Pancreas (tissue), 10 donors: Measurements from ENCODE around the gene RNF40. TPM values are rescaled to one million over a fixed set of nuclear protein-coding genes. Genes with fewer than 3 reads are reported as not detected.
A peak's percentile ranks its signal among the peaks of the same experiment; 100 is the strongest.

Source experiments
- ATAC-seq, 4 donors: fragments of 200-7000 bp; cut with Tn5 transposase; one replicate each; pipeline versions ENCODE4 v1.8.0 to v1.9.1; 2020; ENCODE audit warnings: mild to moderate bottlenecking in 4 of 4, moderate library complexity in 4 of 4
- DNase-seq, 6 donors: peaks; one replicate each; pipeline ENCODE4 v3.0.0-alpha.2; 2020
- FAIRE-seq: peaks from 2 replicates; lab custom pipeline; 2012; peaks lifted over from hg19 to GRCh38; lab: Jason Lieb, UNC
- H3K27ac ChIP-seq, 4 donors: fragments of 200-600 bp; sonication (generic); 1 replicate in 3 of 4; 2 replicates in 1 of 4; pipeline versions ENCODE4 v1.5.0 to v1.8.0; 2020
- H3K27me3 ChIP-seq, 4 donors: fragments of 200-600 bp; one replicate each; pipeline ENCODE4 v1.8.0; 2021
- H3K36me3 ChIP-seq, 3 donors: fragments of 200-600 bp; sonication (generic) in 1 of 3; one replicate each; pipeline versions ENCODE4 v1.5.0 to v1.8.0; 2020 to 2021
- H3K4me1 ChIP-seq, 3 donors: fragments of 200-600 bp; one replicate each; pipeline ENCODE4 v1.8.0; 2021
- H3K4me3 ChIP-seq, 4 donors: fragments of 200-600 bp; sonication (generic) in 2 of 4; one replicate each; pipeline versions ENCODE4 v1.5.0 to v1.8.0; 2020 to 2021
- H3K9me3 ChIP-seq, 4 donors: fragments of 200-600 bp; one replicate each; pipeline ENCODE4 v1.8.0; 2021
- WGBS, 2 donors: extraction: QIAGEN DNeasy Blood & Tissue Kit; methylation state at CpG; one replicate each; pipeline ENCODE4 v1.1.7; 2013; 5-methylcytosine and 5-hydroxymethylcytosine counted together
- intact Hi-C, 3 donors: fragments of 100-400 bp; cut with DNase I; formaldehyde crosslinking; loops; one replicate each; pipeline versions ENCODE4 v1.11.1 to v1.14.2; 2022
- polyA plus RNA-seq, 2 donors: library from polyadenylated mRNA; stranded (reverse); fragments of 200-250 nt; gene quantifications; one replicate each; pipeline ENCODE4 v1.2.3, GENCODE V29; 2013
- total RNA-seq, 6 donors: library from RNA; stranded (reverse); fragmentation: NEBNext Ultra II Directional in 4 of 6; extraction: Animal tissue kit (Norgen Biotek cat#: 25700) in 4 of 6; gene quantifications; one replicate each; pipeline versions ENCODE4 v1.2.1 to v1.2.4, GENCODE V29; 2021 to 2023
- TF ChIP-seq, protein P1 (sequence below), 4 donors: fragments of 200-600 bp; sonication (generic) in 3 of 4; IDR thresholded peaks; one replicate each; pipeline versions ENCODE4 v1.5.0 to v1.8.0; 2021; ENCODE audit warnings: antibody characterized with exemption in 4 of 4
- donor health status: healthy with polysubstance abuse.
- donor health status: DM: no; HTN: no; CAD: no; lungs with moderate emphysema.
- donor health status: DM: no; HTN: no; CAD: no.
- donor health status: control.
- donor health status: control.
- donor health status: Bipolar disorder and iron deficiency.
- donor health status: DM: yes; HTN: yes; CAD: no.
- donor health status: DM: no; HTN: no; CAD: no.
- donor health status: DM: no; HTN: no; CAD: no.
- donor health status: DM: yes; HTN: yes; CAD: no.

Gene RNF40
- total and polyA plus RNA-seq, 8 donors, result 37.7 to 68.4 (median 42.5) TPM

GRCh38 chr16:30740364-30741251 is 21.5 kb upstream of the RNF40 start:
- Histone ChIP-seq H3K4me3 (peak overlapping the region in 1 of 4 donors; percentile 28), H3K36me3 (peaks cover 9 to 38% (median 30%) of the 10 kb centered on the region in 3 donors), H3K9me3 (no peaks in the 10 kb centered on the region), H3K27me3 (no peaks in the 10 kb centered on the region), H3K27ac (peak overlapping the region; percentile 57 to 91 (median 72)), H3K4me1 (peaks cover 12 to 25% (median 16%) of the 10 kb centered on the region in 3 donors)
- DNase-seq, result peak; percentile 83 to 94 (median 91)
- intact Hi-C loops, result no loop called here
- WGBS, 2 donors, result 14 to 17% methylated on average over 8 of the region's 8 CpGs
- ATAC-seq, result peak; percentile 89 to 91 (median 91)
- TF ChIP-seq, protein P1, sequence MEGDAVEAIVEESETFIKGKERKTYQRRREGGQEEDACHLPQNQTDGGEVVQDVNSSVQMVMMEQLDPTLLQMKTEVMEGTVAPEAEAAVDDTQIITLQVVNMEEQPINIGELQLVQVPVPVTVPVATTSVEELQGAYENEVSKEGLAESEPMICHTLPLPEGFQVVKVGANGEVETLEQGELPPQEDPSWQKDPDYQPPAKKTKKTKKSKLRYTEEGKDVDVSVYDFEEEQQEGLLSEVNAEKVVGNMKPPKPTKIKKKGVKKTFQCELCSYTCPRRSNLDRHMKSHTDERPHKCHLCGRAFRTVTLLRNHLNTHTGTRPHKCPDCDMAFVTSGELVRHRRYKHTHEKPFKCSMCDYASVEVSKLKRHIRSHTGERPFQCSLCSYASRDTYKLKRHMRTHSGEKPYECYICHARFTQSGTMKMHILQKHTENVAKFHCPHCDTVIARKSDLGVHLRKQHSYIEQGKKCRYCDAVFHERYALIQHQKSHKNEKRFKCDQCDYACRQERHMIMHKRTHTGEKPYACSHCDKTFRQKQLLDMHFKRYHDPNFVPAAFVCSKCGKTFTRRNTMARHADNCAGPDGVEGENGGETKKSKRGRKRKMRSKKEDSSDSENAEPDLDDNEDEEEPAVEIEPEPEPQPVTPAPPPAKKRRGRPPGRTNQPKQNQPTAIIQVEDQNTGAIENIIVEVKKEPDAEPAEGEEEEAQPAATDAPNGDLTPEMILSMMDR (IDR thresholded peaks at IDR 0.05), result no peak
- no peak for FAIRE-seq

- H3K4me3 ChIP-seq, result peak overlapping the region in 1 of 4 donors; percentile 28
- H3K27me3 ChIP-seq, result no peaks in the 10 kb centered on the region
- H3K9me3 ChIP-seq, result no peaks in the 10 kb centered on the region
- 74 to 81% methylated on average over 6 of the region's 6 CpGs for WGBS, 2 donors
- peaks cover 12 to 26% (median 16%) of the 10 kb centered on the region in 3 donors for H3K4me1 ChIP-seq
- DNase-seq (peak in 4 of 6 donors; percentile 53 to 69 (median 63)), ATAC-seq (peak; percentile 62 to 83 (median 76)), FAIRE-seq (no peak)
- H3K27ac ChIP-seq, result peak overlapping the region; percentile 57 to 91 (median 72)
- H3K36me3 ChIP-seq, result peaks cover 7 to 30% (median 23%) of the 10 kb centered on the region in 3 donors
- TF ChIP-seq, protein P1 (IDR thresholded peaks at IDR 0.05), result no peak
- intact Hi-C loops, result no loop called here
Observed at GRCh38 chr16:30741461-30741914, 20.6 kb upstream of the RNF40 start.

GRCh38 chr16:30743716-30744115 is 18.4 kb upstream of the RNF40 start:
- Histone ChIP-seq H3K4me1 (peaks cover 15 to 29% (median 16%) of the 10 kb centered on the region in 3 donors), H3K9me3 (no peaks in the 10 kb centered on the region), H3K27ac (peak overlapping the region in 1 of 4 donors; percentile 8), H3K4me3 (no peak overlapping the region), H3K36me3 (peaks cover 0 to 7% (median 3%) of the 10 kb centered on the region in 3 donors), H3K27me3 (no peaks in the 10 kb centered on the region)
- intact Hi-C loops, result no loop called here
- WGBS, 2 donors, result 92 to 98% methylated on average over 11 of the region's 11 CpGs
- no peak for DNase-seq
- ATAC-seq, result no peak
- FAIRE-seq, result no peak
- TF ChIP-seq, protein P1 (IDR thresholded peaks at IDR 0.05), result no peak

GRCh38 chr16:30744183-30744582 is 17.9 kb upstream of the RNF40 start:
- TF ChIP-seq, protein P1 (IDR thresholded peaks at IDR 0.05), result no peak
- Histone ChIP-seq H3K27me3 (no peaks in the 10 kb centered on the region), H3K36me3 (peaks cover 0 to 3% (median 0%) of the 10 kb centered on the region in 3 donors), H3K4me3 (no peak overlapping the region), H3K9me3 (no peaks in the 10 kb centered on the region), H3K4me1 (peaks cover 15 to 29% (median 16%) of the 10 kb centered on the region in 3 donors), H3K27ac (no peak overlapping the region)
- ATAC-seq (no peak), DNase-seq (no peak), FAIRE-seq (no peak)
- intact Hi-C loops, result no loop called here
- WGBS, 2 donors, result 85% methylated on average over 2 of the region's 2 CpGs
